Stimulated activated effector memory CD8-positive, alpha-beta T cell treated with anti-CD3 and anti-CD28 coated beads, Interleukin-12 subunit alpha, Interleukin-12 subunit beta, amount 100 ng/mL, for 72 hours (primary cell): ENCODE measurements around the gene RSBN1.

Experiments
- ATAC-seq: fragments of 150-1000 bp; cut with Tn5 transposase; 2 replicates; pipeline ENCODE4 v1.10.0; 2021
- DNase-seq, 2 donors: peaks; one replicate each; pipeline ENCODE4 v3.0.0; 2021 to 2022; ENCODE audit warnings: low spot score in 2 of 2
- H3K27ac Mint-ChIP-seq: one replicate; pipeline ENCODE4 v1.8.0; 2022; ENCODE audit warnings: mild to moderate bottlenecking, mixed read lengths
- H3K36me3 Mint-ChIP-seq: one replicate; pipeline ENCODE4 v1.8.0; 2022; ENCODE audit warnings: mild to moderate bottlenecking, mixed read lengths
- H3K4me1 Mint-ChIP-seq: one replicate; pipeline ENCODE4 v1.8.0; 2022; ENCODE audit warnings: mixed read lengths
- H3K4me3 Mint-ChIP-seq: one replicate; pipeline ENCODE4 v1.8.0; 2022; ENCODE audit warnings: mild to moderate bottlenecking, mixed read lengths
- H3K9me3 Mint-ChIP-seq: one replicate; pipeline ENCODE4 v1.8.0; 2022; ENCODE audit warnings: mixed read lengths

The RSBN1 gene

GRCh38 chr1:113836534-113836933 is 24.3 kb upstream of the RSBN1 start:
- no peak for ATAC-seq
- DNase-seq, result no peak
- H3K9me3 Mint-ChIP-seq, result no peaks in the 10 kb centered on the region
- peaks cover 98% of the 10 kb centered on the region for H3K36me3 Mint-ChIP-seq
- no peaks in the 10 kb centered on the region for H3K4me1 Mint-ChIP-seq
- peak overlapping the region; percentile 20 for H3K27ac Mint-ChIP-seq
- no peak overlapping the region for H3K4me3 Mint-ChIP-seq

GRCh38 chr1:113835686-113836290 is 23.5 kb upstream of the RSBN1 start:
- no peaks in the 10 kb centered on the region for H3K4me1 Mint-ChIP-seq
- H3K27ac Mint-ChIP-seq, result peak overlapping the region; percentile 20
- H3K4me3 Mint-ChIP-seq, result no peak overlapping the region
- DNase-seq (no peak), ATAC-seq (no peak)
- peaks cover 98% of the 10 kb centered on the region for H3K36me3 Mint-ChIP-seq
- no peaks in the 10 kb centered on the region for H3K9me3 Mint-ChIP-seq

- Mint-ChIP-seq H3K4me3 (no peak overlapping the region), H3K4me1 (no peaks in the 10 kb centered on the region), H3K27ac (no peak overlapping the region), H3K36me3 (peaks cover 98% of the 10 kb centered on the region), H3K9me3 (no peaks in the 10 kb centered on the region)
- DNase-seq, result no peak
- no peak for ATAC-seq
Measured at GRCh38 chr1:113834716-113835115, 22.4 kb upstream of the RSBN1 start.

GRCh38 chr1:113830039-113830438 is 17.8 kb upstream of the RSBN1 start:
- H3K4me1 Mint-ChIP-seq, result no peaks in the 10 kb centered on the region
- no peaks in the 10 kb centered on the region for H3K9me3 Mint-ChIP-seq
- DNase-seq (no peak), ATAC-seq (no peak)
- no peak overlapping the region for H3K4me3 Mint-ChIP-seq
- H3K36me3 Mint-ChIP-seq, result peaks cover 100% of the 10 kb centered on the region
- no peak overlapping the region for H3K27ac Mint-ChIP-seq

- Mint-ChIP-seq H3K4me3 (no peak overlapping the region), H3K27ac (peak overlapping the region; percentile 26), H3K4me1 (peaks cover 6% of the 10 kb centered on the region), H3K9me3 (no peaks in the 10 kb centered on the region), H3K36me3 (peaks cover 100% of the 10 kb centered on the region)
- DNase-seq (no peak), ATAC-seq (peak; percentile 58)
Measured at GRCh38 chr1:113821916-113822315, 9.6 kb upstream of the RSBN1 start.

GRCh38 chr1:113818578-113818977 is 6.3 kb upstream of the RSBN1 start:
- Mint-ChIP-seq H3K27ac (no peak overlapping the region), H3K4me3 (no peak overlapping the region), H3K9me3 (no peaks in the 10 kb centered on the region), H3K4me1 (peaks cover 6% of the 10 kb centered on the region), H3K36me3 (peaks cover 94% of the 10 kb centered on the region)
- DNase-seq (no peak), ATAC-seq (no peak)

- peak overlapping the region; percentile 97 for H3K27ac Mint-ChIP-seq
- ATAC-seq (no peak), DNase-seq (no peak)
- peaks cover 78% of the 10 kb centered on the region for H3K36me3 Mint-ChIP-seq
- no peaks in the 10 kb centered on the region for H3K9me3 Mint-ChIP-seq
- H3K4me1 Mint-ChIP-seq, result peaks cover 22% of the 10 kb centered on the region
- peak overlapping the region; percentile 84 for H3K4me3 Mint-ChIP-seq
Measured at GRCh38 chr1:113813218-113813617, 942 bp upstream of the RSBN1 start.

GRCh38 chr1:113812661-113813135 is 422 bp upstream of the RSBN1 start:
- peaks cover 25% of the 10 kb centered on the region for H3K4me1 Mint-ChIP-seq
- DNase-seq, result no peak

GRCh38 chr1:113811156-113811887 is 954 bp downstream of the RSBN1 start:
- ATAC-seq (no peak), DNase-seq (peak in 1 of 2 donors; percentile 9)
- H3K4me1 Mint-ChIP-seq, result peaks cover 35% of the 10 kb centered on the region
- H3K9me3 Mint-ChIP-seq, result no peaks in the 10 kb centered on the region
- peak overlapping the region; percentile 84 for H3K4me3 Mint-ChIP-seq
- H3K36me3 Mint-ChIP-seq, result peaks cover 72% of the 10 kb centered on the region
- peak overlapping the region; percentile 97 for H3K27ac Mint-ChIP-seq

More at GRCh38 chr1:113812661-113813135, 422 bp upstream of the RSBN1 start:
- Mint-ChIP-seq H3K27ac (peak overlapping the region; percentile 97), H3K4me3 (peak overlapping the region; percentile 84), H3K9me3 (no peaks in the 10 kb centered on the region), H3K36me3 (peaks cover 74% of the 10 kb centered on the region)
- ATAC-seq, result peak; percentile 18

GRCh38 chr1:113809670-113810602 is 2.3 kb downstream of the RSBN1 start:
- H3K4me1 Mint-ChIP-seq, result peaks cover 44% of the 10 kb centered on the region

GRCh38 chr1:113808450-113809195 is 3.7 kb downstream of the RSBN1 start:
- peaks cover 54% of the 10 kb centered on the region for H3K4me1 Mint-ChIP-seq
- peak overlapping the region; percentile 84 for H3K4me3 Mint-ChIP-seq
- ATAC-seq, result peak; percentile 11
- peaks cover 71% of the 10 kb centered on the region for H3K36me3 Mint-ChIP-seq
- no peaks in the 10 kb centered on the region for H3K9me3 Mint-ChIP-seq
- peak overlapping the region; percentile 97 for H3K27ac Mint-ChIP-seq
- no peak for DNase-seq

More at GRCh38 chr1:113809670-113810602, 2.3 kb downstream of the RSBN1 start:
- DNase-seq, result no peak
- Mint-ChIP-seq H3K27ac (peak overlapping the region; percentile 97), H3K4me3 (peak overlapping the region; percentile 84), H3K36me3 (peaks cover 74% of the 10 kb centered on the region), H3K9me3 (no peaks in the 10 kb centered on the region)
- no peak for ATAC-seq

- H3K4me3 Mint-ChIP-seq, result no peak overlapping the region
- no peak for DNase-seq
- peaks cover 80% of the 10 kb centered on the region for H3K4me1 Mint-ChIP-seq
- H3K36me3 Mint-ChIP-seq, result peaks cover 42% of the 10 kb centered on the region
- H3K9me3 Mint-ChIP-seq, result no peaks in the 10 kb centered on the region
- H3K27ac Mint-ChIP-seq, result no peak overlapping the region
- ATAC-seq, result no peak
Measured at GRCh38 chr1:113805639-113806038, 6.6 kb downstream of the RSBN1 start.

- Mint-ChIP-seq H3K36me3 (peaks cover 42% of the 10 kb centered on the region), H3K27ac (no peak overlapping the region), H3K4me3 (no peak overlapping the region), H3K4me1 (peaks cover 81% of the 10 kb centered on the region), H3K9me3 (no peaks in the 10 kb centered on the region)
- ATAC-seq, result no peak
- no peak for DNase-seq
Measured at GRCh38 chr1:113805256-113805531, 7.1 kb downstream of the RSBN1 start.

GRCh38 chr1:113804421-113805255 is 7.6 kb downstream of the RSBN1 start:
- ATAC-seq, result peak; percentile 74
- no peak for DNase-seq
- H3K4me3 Mint-ChIP-seq, result peak overlapping the region; percentile 36
- peaks cover 77% of the 10 kb centered on the region for H3K4me1 Mint-ChIP-seq
- H3K9me3 Mint-ChIP-seq, result no peaks in the 10 kb centered on the region
- peaks cover 42% of the 10 kb centered on the region for H3K36me3 Mint-ChIP-seq
- H3K27ac Mint-ChIP-seq, result no peak overlapping the region
